A172 (cell line): ENCODE results near the gene TOMM6. TPM values are rescaled to one million over a fixed set of nuclear protein-coding genes. Genes with fewer than 3 reads are reported as not detected.
"Not testable (repeated sequence)": the region's sequence is repeated elsewhere in the genome, so short reads cannot be mapped to it uniquely, and the experiment has no call there.

Source experiments
- DNase-seq: peaks from one replicate; pipeline ENCODE4 v3.0.0-alpha.2; 2015; ENCODE audit warnings: low spot score
- total RNA-seq: library from RNA; depleted of rRNA; stranded (reverse); fragments of >200 nt; shearing (Covaris generic); gene quantifications from 2 replicates; pipeline ENCODE4 v1.2.3, GENCODE V29; 2014

Gene TOMM6
- total RNA-seq, 1 experiment from 2014 or later: 209 TPM

DNA sequence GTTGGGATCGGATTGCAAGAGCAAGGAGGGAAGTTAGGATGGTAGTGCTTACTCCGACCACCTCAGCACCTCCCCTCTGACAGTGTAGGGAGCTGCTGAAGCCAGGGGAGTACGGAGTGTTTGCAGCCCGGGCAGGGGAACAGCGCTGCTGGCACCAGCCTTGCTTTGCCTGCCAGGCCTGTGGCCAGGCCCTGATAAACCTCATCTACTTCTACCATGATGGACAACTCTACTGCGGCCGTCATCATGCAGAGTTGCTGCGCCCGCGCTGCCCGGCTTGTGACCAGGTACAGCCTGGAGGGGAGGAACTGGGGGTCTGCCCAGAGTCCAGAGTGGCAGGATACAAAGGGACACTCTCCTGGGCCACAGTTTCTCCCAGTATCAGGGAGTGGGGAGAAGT lies 2.2 kb upstream of the TOMM6 start:
- DNase-seq: no peak

DNA sequence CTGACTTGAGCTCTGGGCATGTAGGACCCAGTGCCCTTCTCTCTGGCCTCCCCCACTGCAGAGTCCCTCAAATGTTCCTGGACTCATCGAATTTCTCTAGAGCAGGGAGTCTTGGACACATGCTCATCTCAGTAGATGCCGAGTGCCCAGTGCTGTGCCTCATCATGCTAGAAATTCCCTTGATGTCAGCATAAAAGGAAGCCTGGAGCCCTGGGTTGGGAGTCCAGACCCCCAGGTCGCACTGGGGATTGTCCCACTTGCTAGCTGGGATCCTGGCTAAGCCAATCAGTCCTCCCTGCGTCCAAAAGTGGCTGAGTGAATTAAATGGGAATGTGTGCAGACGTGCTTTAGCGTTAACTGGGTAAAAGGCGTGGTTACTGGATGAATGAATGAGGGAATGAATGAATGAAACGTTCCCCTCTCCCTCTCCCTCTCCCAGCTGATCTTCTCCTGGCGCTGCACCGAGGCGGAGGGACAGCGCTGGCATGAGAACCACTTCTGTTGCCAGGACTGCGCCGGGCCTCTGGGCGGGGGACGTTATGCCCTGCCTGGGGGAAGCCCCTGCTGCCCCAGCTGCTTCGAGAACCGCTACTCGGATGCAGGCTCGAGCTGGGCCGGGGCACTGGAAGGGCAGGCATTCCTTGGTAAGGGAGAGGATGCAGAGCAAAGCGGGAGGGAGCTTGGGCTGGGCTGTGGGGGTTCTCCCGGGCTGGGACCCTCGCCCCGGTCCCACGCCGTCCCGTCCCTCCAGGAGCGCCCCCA lies 1.6 kb upstream of the TOMM6 start:
- no peak for DNase-seq

DNA sequence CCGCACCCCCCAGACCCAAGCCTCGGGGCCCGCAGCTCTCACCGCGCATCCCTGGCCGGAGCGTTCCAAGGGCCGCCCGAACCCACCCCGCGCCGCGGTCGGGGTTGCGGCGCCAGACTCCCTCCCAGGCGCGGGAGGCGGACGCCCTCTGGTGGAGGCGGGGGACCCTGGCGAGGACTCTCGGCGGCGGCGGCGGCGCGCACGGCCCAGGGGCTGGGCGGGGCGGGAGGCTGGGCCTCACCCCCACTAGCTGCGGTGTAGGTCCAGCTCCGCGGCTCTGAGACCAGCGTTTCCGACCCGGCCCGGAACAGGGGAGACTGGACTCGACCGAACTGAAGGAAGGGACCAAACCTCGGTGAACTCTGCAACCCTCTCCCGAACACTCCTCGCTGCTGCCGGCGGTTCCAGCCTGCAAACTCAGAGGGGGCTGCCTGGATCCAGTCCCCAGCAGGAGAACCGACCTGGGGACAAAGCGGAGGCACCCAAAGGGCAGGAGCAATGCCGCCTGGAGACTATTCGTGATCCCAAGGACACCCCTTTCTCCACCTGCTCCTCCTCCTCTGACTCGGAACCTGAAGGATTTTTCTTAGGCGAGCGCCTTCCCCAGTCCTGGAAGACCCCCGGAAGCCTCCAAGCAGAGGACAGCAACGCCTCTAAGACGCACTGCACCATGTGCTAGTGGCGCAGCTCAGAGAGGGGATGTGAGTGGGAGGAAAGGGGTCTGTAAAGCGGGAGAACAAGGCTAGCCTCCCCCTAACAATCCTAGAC lies 859 bp upstream of the TOMM6 start:
- DNase-seq: peak; percentile 45

DNA sequence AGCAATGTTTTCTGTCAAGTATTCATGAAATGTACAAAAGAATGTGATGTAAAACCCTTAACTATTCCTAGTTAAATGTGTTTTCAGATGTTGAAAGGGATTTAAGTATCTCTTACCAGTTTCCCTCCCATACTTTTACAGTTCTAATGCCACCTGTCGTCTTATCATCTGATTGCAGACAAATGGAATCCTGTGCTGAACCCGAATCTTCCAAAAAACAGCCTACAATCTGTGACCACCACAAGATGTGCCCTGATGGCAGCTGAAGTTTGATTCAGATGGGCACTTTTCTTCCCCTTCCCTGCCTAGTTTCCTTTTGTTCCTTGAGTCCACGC lies 1.9 kb downstream of the TOMM6 start:
- no peak for DNase-seq

DNA sequence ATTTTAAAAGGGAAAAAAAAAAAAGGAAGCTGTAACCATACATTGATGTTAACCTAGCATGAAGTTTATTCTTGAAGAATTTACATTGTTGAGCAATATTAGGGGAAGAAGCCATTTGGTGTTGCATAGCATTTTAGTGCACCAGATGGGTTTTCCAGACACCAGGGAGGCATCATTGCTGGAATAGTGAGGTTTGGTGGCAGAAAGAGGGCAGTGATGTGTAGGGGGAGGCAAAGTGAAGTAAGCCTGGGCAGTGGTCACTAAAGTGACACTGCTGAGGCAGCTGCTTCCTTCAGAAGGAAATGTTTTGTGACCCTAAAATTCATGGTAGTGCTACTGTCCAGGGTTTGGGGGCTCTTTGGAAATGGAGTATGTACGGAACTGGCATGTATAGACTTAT lies 2.6 kb downstream of the TOMM6 start:
- DNase-seq: no peak

DNA sequence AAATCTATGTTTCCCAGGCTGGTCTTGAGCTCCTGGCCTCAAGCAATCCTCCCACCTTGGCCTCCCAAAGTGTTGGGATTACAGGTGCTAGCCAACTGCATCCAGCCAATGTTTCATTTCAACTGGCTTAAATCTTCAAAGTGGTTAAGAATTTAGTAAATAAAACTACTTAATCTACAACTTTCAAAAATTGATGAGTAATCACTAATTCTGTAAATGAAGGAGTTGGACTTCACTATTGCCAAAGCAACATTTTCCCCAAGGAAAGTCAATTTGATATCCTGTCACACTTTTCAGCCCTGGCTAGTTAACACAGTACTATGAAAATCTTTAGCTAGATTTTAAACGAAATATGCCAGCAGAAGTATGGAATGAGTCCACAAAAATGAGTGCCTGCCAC lies 3.8 kb downstream of the TOMM6 start:
- DNase-seq: no peak

DNA sequence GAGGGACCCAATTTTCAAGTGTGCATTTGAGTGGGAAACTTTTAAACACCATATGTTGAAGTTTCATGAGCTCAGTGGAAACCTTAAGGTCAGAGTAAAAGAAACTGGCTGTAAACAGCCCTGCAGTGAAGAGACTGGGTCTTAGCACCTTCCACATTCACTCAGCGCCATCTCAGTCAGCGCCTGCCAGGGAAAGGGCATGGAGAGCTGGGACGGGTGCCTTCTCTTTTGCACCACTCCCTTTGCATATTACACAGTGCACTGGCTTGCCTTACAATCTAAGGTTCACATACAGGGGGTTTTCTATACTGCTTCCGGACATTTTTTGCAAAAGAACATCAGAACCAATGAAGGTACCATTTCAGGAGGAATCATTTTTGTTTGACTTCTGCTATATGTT lies 4.5 kb downstream of the TOMM6 start:
- no peak for DNase-seq

DNA sequence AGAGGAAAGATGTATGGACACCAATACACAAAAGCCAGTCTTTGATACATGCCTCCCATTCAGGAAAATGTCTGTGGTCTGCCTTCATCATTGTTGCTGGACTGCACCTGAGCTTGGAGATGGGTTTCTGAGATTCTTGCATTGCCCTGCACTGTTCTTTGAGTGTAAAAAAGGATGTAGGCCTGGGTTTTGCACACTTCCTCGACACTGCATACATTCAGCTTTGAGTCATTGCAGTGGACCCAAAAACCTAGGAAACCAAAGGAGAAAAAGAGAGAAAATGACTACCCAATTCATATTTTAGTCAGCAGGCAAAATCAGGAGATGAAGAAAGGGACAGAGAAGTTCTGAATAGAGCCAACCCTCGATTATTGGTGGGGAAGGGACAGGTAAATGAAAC lies 9.0 kb downstream of the TOMM6 start:
- no peak for DNase-seq

DNA sequence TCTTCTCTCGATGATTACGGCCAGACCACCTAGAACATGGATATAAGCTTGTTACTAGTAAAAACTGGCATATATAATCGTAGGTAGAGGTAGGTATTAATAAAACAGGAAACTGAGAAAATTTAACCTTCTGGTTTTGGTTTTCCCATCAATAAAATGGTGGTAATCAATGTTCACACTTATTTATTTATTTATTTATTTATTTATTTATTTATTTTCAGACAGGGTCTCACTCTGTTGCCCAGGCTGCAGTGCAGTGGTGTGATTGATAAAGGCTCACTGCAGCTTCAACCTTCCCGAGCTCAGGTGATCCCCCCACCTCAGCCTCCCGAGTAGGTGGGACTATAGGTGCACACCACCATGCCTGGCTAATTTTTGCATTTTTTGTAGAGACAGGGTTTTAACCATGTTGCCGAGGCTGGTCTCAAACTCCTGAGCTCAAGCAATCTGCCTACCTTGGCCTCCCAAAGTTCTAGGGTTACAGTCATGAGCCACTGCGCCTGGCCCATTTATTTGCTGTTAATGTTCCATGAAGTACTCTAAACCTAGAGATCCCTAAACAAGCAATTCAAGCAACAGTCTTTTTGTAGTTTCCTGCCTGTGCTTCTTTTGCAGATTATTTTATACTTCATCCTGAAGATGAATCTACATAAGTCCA lies 11.5 kb downstream of the TOMM6 start:
- no peak for DNase-seq

DNA sequence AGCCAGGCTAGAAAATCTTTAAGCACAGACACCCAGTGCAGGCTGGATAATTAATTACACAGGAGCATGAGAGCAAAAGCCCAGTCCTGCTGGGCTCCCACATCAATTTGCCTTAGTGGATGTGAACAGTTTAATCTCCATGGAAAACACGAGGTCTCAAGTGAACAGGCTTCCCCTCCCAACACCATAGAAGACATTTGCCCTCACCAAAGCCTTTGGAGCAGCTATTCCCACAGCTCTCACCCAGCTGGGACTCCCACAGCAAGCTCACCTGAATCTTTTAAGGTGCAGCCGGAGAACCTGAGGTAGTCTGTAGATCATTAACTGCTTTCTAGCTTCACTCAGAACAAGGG lies 12.0 kb downstream of the TOMM6 start:
- no peak for DNase-seq

DNA sequence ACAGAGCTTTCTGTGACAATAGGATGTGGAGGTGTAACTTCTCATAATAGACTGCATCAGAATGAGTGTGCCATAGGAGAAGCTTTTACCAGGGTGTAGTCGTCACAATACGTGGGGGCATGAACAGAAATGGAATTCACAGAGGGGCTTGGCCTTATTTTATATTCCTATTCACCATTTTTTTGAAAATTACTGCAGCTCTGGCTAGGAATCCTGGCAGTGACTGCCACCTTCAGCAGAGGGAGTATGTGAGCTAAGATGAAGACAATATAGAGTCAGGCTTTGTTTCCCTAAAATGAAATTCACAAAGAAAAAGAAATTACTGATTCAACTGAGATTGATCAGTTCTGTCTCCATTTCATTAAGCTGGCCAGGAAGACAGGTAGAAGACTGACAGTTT lies 13.9 kb downstream of the TOMM6 start:
- DNase-seq: no peak

DNA sequence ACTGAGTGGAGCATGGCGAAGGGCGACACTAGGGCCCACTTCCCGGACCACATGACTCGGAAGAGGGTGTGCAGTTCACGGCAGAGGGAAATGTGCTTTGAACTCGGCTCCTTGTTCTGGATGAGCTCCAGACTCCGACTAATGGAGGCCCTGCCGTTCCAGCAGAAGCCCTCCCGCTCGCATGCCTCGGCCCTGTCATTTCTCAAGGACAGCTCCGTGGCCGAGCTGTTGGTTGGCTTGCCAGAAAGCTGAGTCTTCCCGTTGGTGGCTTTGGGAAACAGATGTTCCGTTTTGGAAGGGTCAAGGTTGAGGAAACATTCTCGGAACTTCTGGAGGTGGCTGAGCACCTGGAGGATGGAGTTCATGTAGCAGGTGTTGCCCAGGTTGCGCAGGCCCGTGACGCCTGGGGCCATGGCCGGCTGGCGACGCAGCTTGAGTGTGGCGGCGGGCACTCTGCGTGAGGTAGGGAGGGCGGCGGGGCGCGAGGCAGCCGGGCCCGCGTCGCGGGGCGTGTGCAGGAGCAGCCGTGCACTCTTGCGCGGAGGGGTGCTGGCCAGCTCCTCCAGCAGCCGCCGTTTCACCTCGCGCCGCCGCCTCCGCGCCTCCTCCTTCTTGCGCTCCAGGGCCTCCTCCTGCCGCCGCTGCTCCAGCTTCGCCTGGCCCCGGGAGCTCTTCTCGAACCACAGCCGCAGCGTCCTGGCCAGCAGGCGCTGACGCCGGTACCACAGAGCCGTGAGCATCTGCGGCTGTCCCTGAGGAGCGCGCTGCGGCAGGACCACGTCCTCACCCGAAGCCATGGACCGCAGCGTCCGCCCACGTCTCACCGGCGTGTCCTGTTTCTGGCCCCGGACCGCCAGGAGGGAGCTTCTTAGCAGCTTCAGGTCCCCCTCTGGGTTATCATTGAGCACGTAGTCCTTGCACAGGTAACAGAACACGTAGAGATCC lies 18.6 kb downstream of the TOMM6 start:
- DNase-seq: no peak

DNA sequence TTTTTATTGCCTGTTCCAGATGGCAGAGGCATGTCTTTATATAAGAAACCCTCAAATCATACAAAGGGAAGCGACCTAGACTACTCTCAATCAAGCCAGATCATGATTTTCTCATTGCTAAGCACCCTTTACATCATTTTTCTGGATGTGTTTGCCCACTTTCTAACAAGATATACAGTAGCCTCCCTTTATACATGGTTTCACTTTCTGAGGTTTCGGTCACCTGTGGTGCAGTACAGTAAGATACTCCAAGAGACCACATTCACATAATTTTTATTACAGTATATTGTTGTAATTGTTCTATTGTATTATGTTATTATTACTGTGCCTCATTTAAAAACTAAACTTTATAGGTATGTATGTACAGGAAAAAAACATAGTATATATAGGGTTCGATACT lies 23.6 kb downstream of the TOMM6 start:
- DNase-seq: no peak

DNA sequence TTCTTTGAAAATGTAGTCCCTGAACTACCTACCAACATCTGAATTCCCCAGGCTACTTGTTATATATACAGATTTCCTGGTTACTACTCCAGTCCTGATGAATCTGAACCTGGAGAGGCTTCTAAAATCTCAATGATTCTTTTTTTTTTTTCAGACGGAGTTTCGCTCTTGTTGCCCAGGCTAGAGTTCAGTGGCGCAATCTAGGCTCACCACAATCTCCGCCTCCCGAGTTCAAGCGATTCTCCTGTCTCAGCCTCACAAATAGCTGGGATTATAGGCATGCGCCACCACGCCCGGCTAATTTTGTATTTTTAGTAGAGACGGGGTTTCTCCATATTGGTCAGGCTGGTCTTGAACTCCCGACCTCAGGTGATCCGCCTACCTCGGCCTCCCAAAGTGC lies 24.5 kb downstream of the TOMM6 start:
- DNase-seq: not testable (repeated sequence)

DNA sequence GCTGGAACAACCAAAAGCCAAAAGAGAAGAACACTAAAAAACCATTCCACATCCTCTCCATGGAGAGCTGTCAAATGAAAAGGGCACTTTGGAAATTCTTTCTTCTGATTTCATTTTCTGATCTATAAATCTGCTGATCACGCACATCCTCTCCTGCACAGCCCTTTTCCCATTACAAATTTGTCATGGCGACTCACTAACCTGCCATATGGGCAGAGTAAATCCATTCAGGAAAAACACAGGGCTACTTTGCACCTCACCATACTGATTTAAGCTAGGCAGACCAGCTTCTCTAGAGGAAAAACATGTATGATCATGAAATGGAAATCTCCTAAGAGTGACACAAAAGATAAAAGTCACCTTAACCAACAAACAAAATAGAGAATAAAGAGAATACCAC lies 26.0 kb downstream of the TOMM6 start:
- DNase-seq: no peak

DNA sequence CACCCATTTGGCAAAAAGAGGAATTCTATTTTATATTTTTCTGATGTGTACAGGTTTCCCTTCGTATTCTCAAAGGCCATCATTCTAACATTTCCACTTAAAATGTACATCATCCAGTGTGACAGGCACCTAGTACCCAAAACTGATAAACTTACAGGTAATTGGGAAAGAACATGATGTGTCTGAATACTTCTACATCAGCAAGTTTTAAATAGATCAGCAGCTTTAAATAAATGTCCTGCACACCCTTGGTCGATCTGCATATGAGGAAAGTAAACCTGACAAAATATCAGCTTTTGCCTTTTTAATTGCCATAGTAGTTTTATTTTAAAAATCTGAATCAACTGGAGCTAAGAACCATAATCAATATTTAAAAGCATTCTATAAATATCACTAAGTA lies 26.5 kb downstream of the TOMM6 start:
- no peak for DNase-seq

DNA sequence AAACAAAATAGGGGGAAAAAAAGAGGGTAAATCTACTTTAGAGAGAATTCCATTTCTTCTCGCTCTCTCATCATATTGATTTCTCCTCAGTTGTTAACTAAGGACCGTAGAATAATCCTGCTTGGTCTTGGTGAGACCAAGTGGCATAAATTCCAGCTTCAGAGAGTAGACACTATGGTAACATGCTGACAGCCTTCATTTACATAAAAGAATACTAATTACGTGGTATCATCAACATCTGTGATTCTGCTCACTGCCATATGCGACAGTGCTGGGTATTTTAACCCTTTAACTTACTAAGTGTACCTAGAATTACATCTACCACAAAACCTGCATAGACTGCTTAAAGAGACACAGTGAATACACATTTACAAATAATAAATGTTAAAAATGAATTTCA lies 27.1 kb downstream of the TOMM6 start:
- no peak for DNase-seq

DNA sequence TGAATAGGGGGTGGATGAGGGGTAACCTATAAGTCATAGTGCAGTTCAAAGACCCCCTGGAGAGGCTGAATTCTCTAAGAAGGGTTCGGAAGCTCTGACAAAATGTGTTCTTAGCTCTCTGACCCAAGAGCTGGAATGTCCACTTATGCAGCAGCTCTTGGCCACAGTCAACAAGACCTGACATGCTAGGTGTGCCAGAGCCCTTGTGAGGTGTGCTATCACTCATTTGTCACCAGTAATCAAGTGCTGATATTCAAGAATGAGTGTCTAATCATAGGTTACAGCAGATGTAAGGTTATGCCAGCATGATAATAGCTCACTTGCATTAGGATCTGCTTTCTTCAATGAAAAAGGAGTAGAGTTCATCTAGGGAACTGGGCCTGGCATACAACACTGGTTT lies 28.1 kb downstream of the TOMM6 start:
- DNase-seq: no peak

DNA sequence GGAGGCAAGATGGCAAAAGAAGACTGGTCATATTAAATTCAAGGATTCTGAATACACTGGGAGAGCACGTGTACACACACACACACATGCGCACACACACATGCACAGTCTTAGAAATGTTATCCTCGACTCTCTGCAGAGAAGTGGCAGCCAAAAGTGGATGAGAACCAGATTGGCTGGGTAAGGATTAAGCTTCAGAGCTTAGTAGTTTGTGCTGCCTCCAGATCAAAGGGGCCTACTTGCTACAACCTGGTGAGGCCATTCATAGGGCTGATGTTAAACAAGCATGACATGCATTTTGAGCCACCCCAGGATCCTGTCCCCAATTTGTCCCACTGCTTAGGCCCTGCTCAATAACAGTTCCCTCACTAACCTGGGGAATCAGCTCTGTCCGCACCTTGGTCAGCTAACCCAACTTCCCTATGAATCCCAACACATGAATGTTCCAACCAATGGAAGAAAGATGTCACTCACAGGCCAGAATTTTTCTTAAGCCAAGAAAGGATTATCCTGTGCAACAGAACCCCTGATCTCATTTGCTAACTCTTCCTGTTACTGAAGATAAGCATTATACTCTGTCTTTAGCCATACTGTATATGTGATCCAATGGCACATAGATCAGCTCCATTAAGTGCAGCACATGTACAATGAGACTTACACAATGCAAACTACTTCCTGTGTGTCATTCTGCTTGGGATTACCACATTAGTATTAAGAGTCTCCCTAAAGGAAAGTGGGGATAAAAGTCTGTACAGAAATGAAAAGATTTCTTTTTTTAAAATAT lies 31.0 kb downstream of the TOMM6 start:
- DNase-seq: no peak

DNA sequence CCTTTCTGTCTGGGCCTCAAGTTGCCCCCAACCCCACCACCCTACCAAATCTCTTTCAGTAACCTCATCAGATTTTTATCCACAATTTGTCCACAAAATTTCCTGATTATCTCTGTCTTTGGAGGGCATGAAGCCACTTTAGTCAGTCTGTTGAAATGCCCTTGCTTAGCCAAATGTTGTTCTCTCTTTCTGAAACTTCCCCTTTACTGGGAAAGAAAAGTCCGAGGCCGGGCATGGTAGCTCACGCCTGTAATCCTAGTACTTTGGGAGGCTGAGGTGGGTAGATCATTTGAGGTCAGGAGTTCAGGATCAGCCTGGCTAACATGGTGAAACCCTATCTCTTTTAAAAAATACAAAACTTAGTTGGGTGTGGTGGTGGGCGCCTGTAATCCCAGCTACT lies 33.8 kb downstream of the TOMM6 start:
- no peak for DNase-seq

DNA sequence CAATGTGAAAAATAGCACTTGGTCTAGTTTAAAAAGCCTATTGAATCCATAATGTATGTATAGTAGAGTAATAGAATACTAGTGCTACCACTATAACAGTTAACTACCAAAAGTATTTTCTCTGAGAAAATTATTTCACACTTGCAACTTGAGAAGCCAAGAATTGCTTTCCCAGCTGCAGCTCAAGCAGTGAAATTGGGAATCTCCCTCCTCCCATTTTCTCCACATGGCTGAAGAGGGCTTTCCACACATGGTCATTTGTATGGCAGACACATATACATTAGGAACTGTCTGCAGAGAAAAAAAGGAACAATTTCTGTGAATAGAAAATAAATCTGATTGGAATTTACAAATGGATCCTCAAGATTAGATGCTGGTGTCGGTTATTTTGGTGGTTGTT lies 34.5 kb downstream of the TOMM6 start:
- no peak for DNase-seq
